OCI-LY7 (cell line): ENCODE data around the gene TNPO1. TPM values are rescaled to one million over a fixed set of nuclear protein-coding genes. Genes with fewer than 3 reads are reported as not detected.

ENCODE experiments used
- BruUV-seq: library from RNA; stranded (reverse); fragments of 400-500 nt; replicated peaks from 2 replicates; lab custom pipeline; 2021; lab: Mats Ljungman, UMichigan
- CTCF ChIA-PET: fragments of 300-600 bp; sonication (Branson Sonifier 250); formaldehyde crosslinking; loops from one replicate; lab custom pipeline; 2022; ENCODE audit warnings: antibody characterized with exemption; ENCODE audit not compliant: unreplicated experiment; lab: Charles Lee
- POLR2A ChIA-PET: fragments of 300-600 bp; sonication (Branson Sonifier 250); formaldehyde crosslinking; loops from one replicate; lab custom pipeline; 2022; ENCODE audit warnings: antibody characterized with exemption; lab: Charles Lee
- DNase-seq: peaks from one replicate; pipeline ENCODE4 v3.0.0-alpha.2; 2015; ENCODE audit warnings: low spot score
- H2AFZ ChIP-seq: fragments of 200-600 bp; sonication (generic), shearing (Covaris generic); 2 replicates; pipeline ENCODE4 v1.6.1; 2014; ENCODE audit warnings: mild to moderate bottlenecking, antibody characterized with exemption, low read length, moderate library complexity
- H3K27ac ChIP-seq: fragments of 200-600 bp; sonication (generic); 2 replicates; pipeline ENCODE4 v1.5.1; 2014; ENCODE audit warnings: mixed run types, low read depth, mild to moderate bottlenecking, moderate library complexity, low read length, inconsistent platforms; ENCODE audit not compliant: poor library complexity, severe bottlenecking
- H3K36me3 ChIP-seq: fragments of 200-600 bp; sonication (generic); 2 replicates; pipeline ENCODE4 v1.6.1; 2014; ENCODE audit warnings: mild to moderate bottlenecking, antibody characterized with exemption, low read length, moderate library complexity, mixed read lengths; ENCODE audit not compliant: insufficient read depth
- H3K4me1 ChIP-seq: fragments of 200-600 bp; sonication (generic); 2 replicates; pipeline ENCODE4 v1.5.1; 2014; ENCODE audit warnings: mild to moderate bottlenecking, low read length; ENCODE audit not compliant: insufficient read depth, poor library complexity, severe bottlenecking
- H3K4me2 ChIP-seq: fragments of 200-600 bp; sonication (generic); 2 replicates; pipeline ENCODE4 v1.6.1; 2014; ENCODE audit warnings: mild to moderate bottlenecking, low read length
- H3K4me3 ChIP-seq: fragments of 200-600 bp; sonication (generic); 2 replicates; pipeline ENCODE4 v1.5.1; 2014; ENCODE audit warnings: mild to moderate bottlenecking, low read depth, low read length; ENCODE audit not compliant: poor library complexity, severe bottlenecking
- H3K79me2 ChIP-seq: fragments of 200-600 bp; sonication (generic); 2 replicates; pipeline ENCODE4 v1.6.1; 2016; ENCODE audit warnings: low read depth, mild to moderate bottlenecking, low read length, moderate library complexity, mixed read lengths; ENCODE audit not compliant: insufficient read depth
- H3K9me2 ChIP-seq: fragments of 200-600 bp; sonication (generic); 2 replicates; pipeline ENCODE4 v1.6.1; 2016; ENCODE audit warnings: mild to moderate bottlenecking, low read length, mixed read lengths; ENCODE audit not compliant: insufficient read depth
- H3K9me3 ChIP-seq: fragments of 200-600 bp; sonication (generic); 2 replicates; pipeline ENCODE4 v1.6.1; 2014; ENCODE audit warnings: mild to moderate bottlenecking, mixed run types, low read length, mixed read lengths
- H4K20me1 ChIP-seq: fragments of 200-600 bp; sonication (generic); 2 replicates; pipeline ENCODE4 v1.6.1; 2014; ENCODE audit warnings: mild to moderate bottlenecking, antibody characterized with exemption, low read length, moderate library complexity, mixed read lengths; ENCODE audit not compliant: insufficient read depth
- EZH2phosphoT487 ChIP-seq: fragments of 200-600 bp; sonication (generic); IDR thresholded peaks from 2 replicates; pipeline ENCODE4 v1.6.1; 2018; ENCODE audit warnings: low read depth, borderline replicate concordance, mild to moderate bottlenecking, mixed run types, antibody characterized with exemption, low read length, moderate library complexity, mixed read lengths
- intact Hi-C: fragments of 100-400 bp; cut with micrococcal nuclease; formaldehyde crosslinking; loops from one replicate; pipeline ENCODE4 v1.10.0; 2022; ENCODE audit not compliant: unreplicated experiment
- total RNA-seq, 2 experiments: library from RNA; depleted of rRNA in 1 of 2; stranded (reverse); fragments of >200 nt in 1 of 2; shearing (Covaris generic) in 1 of 2; gene quantifications; 2 replicates each; pipeline ENCODE4 v1.2.3, GENCODE V29; 2014 to 2022
- TF ChIP-seq, protein P1 (sequence below): fragments of 200-600 bp; sonication (generic); conservative IDR thresholded peaks from 2 replicates; pipeline ENCODE4 v1.5.1; 2014; ENCODE audit warnings: mild to moderate bottlenecking, antibody characterized with exemption, low read length, moderate library complexity, mixed read lengths

The TNPO1 gene
- total RNA-seq, 2 experiments from 2014 or later, result 95.2 to 132 TPM

- Histone ChIP-seq H3K4me1 (no peaks in the 10 kb centered on the region), H3K4me2 (no peak overlapping the region), H4K20me1 (0 out of 2 replicates have a peak, but pooled peaks cover 5% of the 10 kb centered on the region), H2AFZ (no peak overlapping the region), H3K79me2 (peaks cover 8% of the 10 kb centered on the region; the same call in 1 of the 2 replicates), H3K9me3 (no peaks in the 10 kb centered on the region), H3K27ac (no peak overlapping the region), H3K9me2 (no peaks in the 10 kb centered on the region), H3K36me3 (peaks cover 99% of the 10 kb centered on the region), H3K4me3 (no peak overlapping the region)
- CTCF ChIA-PET, result no interaction called here
- BruUV-seq, result no TSS peak
- intact Hi-C loops, result no loop called here
- no peak for DNase-seq
- TF ChIP-seq, protein P1, sequence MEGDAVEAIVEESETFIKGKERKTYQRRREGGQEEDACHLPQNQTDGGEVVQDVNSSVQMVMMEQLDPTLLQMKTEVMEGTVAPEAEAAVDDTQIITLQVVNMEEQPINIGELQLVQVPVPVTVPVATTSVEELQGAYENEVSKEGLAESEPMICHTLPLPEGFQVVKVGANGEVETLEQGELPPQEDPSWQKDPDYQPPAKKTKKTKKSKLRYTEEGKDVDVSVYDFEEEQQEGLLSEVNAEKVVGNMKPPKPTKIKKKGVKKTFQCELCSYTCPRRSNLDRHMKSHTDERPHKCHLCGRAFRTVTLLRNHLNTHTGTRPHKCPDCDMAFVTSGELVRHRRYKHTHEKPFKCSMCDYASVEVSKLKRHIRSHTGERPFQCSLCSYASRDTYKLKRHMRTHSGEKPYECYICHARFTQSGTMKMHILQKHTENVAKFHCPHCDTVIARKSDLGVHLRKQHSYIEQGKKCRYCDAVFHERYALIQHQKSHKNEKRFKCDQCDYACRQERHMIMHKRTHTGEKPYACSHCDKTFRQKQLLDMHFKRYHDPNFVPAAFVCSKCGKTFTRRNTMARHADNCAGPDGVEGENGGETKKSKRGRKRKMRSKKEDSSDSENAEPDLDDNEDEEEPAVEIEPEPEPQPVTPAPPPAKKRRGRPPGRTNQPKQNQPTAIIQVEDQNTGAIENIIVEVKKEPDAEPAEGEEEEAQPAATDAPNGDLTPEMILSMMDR, result no peak
- POLR2A ChIA-PET, result interaction anchor here (0.6 kb wide), 2 partner anchors 12 to 592 kb away, joined by 3 read pairs; no protein-coding TSS in a partner anchor
These were observed 72.9 kb downstream of the TNPO1 start for GRCh38 chr5:72889324-72889723.

DNA sequence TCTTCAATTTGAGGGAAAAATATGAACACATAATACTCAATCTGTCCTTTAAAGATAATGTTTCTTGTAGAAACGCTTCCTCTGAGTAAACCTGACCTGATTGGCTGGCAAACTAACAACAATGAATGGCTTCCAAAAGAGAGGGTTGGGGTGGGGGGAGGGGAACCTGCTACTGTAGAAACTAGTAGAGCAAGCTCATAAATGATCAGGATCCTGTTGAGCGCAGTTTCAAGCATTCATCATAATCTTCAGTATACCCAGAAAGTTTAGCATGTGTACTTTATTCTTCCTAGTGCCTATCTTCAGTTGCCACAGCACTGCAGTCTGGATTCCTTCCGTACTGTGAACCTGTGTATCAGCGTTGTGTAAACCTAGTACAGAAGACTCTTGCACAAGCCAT lies 76.4 kb downstream of the TNPO1 start:
- H2AFZ ChIP-seq, result no peak overlapping the region
- no peak overlapping the region for H3K27ac ChIP-seq
- TF ChIP-seq, protein P1, result no peak
- TF ChIP-seq EZH2phosphoT487, result no peak
- peaks cover 7% of the 10 kb centered on the region; the same call in 1 of the 2 replicates for H3K79me2 ChIP-seq
- intact Hi-C loops, result no loop called here
- no peaks in the 10 kb centered on the region for H3K9me2 ChIP-seq
- no peak for DNase-seq
- no peak overlapping the region for H3K4me2 ChIP-seq
- H3K4me3 ChIP-seq, result no peak overlapping the region
- H3K36me3 ChIP-seq, result peaks cover 98% of the 10 kb centered on the region
- H3K9me3 ChIP-seq, result no peaks in the 10 kb centered on the region
- no peaks in the 10 kb centered on the region for H3K4me1 ChIP-seq
- H4K20me1 ChIP-seq, result 0 out of 2 replicates have a peak, but pooled peaks cover 5% of the 10 kb centered on the region
- CTCF ChIA-PET, result no interaction called here
- BruUV-seq, result no TSS peak
- POLR2A ChIA-PET, result no interaction called here

DNA sequence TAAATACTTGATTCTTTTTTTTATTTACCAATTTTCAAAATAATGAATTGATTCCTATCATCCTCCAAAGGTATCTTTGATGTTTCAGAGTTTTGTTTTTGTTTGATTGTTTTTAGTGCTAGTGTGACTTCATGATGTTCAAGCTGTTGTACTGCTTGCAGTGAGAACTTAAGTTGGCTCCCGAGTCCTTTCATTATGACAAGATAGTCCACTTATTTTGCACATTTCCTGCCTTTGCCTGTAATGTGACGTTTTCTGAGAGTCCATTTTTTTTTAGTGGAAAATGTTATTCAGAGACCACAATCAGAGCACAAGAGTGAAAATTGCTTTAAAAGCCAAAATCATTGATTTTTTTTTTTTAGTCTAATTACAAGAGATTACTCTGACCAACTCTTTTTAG lies 79.3 kb downstream of the TNPO1 start:
- no peaks in the 10 kb centered on the region for H3K9me3 ChIP-seq
- peaks cover 17% of the 10 kb centered on the region; the same call in 1 of the 2 replicates for H3K79me2 ChIP-seq
- TF ChIP-seq EZH2phosphoT487, result no peak
- TF ChIP-seq, protein P1, result no peak
- H2AFZ ChIP-seq, result no peak overlapping the region
- CTCF ChIA-PET, result no interaction called here
- H3K4me2 ChIP-seq, result no peak overlapping the region
- 0 out of 2 replicates have a peak, but pooled peaks cover 5% of the 10 kb centered on the region for H4K20me1 ChIP-seq
- intact Hi-C loops, result no loop called here
- no peaks in the 10 kb centered on the region for H3K4me1 ChIP-seq
- H3K27ac ChIP-seq, result no peak overlapping the region
- BruUV-seq, result no TSS peak
- DNase-seq, result no peak
- peaks cover 98% of the 10 kb centered on the region for H3K36me3 ChIP-seq
- no peaks in the 10 kb centered on the region for H3K9me2 ChIP-seq
- no peak overlapping the region for H3K4me3 ChIP-seq
- POLR2A ChIA-PET, result no interaction called here
